ENCODE data around the gene UBE2H. TPM values are rescaled to one million over a fixed set of nuclear protein-coding genes. Genes with fewer than 3 reads are reported as not detected.
"Not testable (repeated sequence)": the region's sequence is repeated elsewhere in the genome, so short reads cannot be mapped to it uniquely, and the experiment has no call there.

Gene UBE2H
- total and polyA plus RNA-seq, 2 of the 4 experiments (the other 2 are of a cell fraction): 34.6 to 49.4 TPM

GRCh38 chr7:129864676-129865075 is 88.1 kb downstream of the UBE2H start:
- Histone ChIP-seq H2BK15ac (ENCODE audit: low read depth, low read length) (peak overlapping the region; percentile 66; the same call in 1 of the 3 replicates), H3K4me1 (ENCODE audit: control insufficient read depth, insufficient read depth, low read length) (peaks cover 26% of the 10 kb centered on the region), H2BK20ac (ENCODE audit: low read depth, low read length) (peak overlapping the region; percentile 88), H3K18ac (ENCODE audit: low read depth, low read length) (peak overlapping the region; percentile 89), H3K4me2 (ENCODE audit: low read depth, low read length) (peak overlapping the region; percentile 57), H4K5ac (ENCODE audit: low read depth, low read length) (peak overlapping the region; percentile 81), H3K79me1 (ENCODE audit: low read depth in 1 of 2, low read length in 2 of 2) (peaks cover 41 to 74% of the 10 kb centered on the region in 2 experiments), H2AK5ac (ENCODE audit: low read depth, low read length) (peak overlapping the region; percentile 64; the same call in 1 of the 2 replicates), H3K4ac (ENCODE audit: low read depth, low read length) (peak overlapping the region; percentile 69; the same call in 1 of the 2 replicates), H3K27ac (ENCODE audit: insufficient read depth, low read length) (peak overlapping the region; percentile 52; the same call in 1 of the 2 replicates), H3K14ac (replicated peaks; ENCODE audit: low read depth, low read length) (peak overlapping the region; percentile 83; the same call in 1 of the 2 replicates), H4K20me1 (ENCODE audit: insufficient read depth, low read length) (peaks cover 18% of the 10 kb centered on the region; the same call in 1 of the 2 replicates), H2BK120ac (ENCODE audit: low read depth, low read length) (peak overlapping the region; percentile 88), H2BK5ac (ENCODE audit: low read depth, low read length, poor library complexity, severe bottlenecking) (peak overlapping the region; percentile 65), H4K91ac (ENCODE audit: insufficient read depth, low read depth, low read length) (peak overlapping the region; percentile 77; the same call in 1 of the 2 replicates), H4K8ac (ENCODE audit: low read depth in 2 of 2, low read length in 2 of 2) (peak overlapping the region in 1 of 2 experiments; percentile 80; a peak in 2 of 4 replicates)
- in situ Hi-C loops (cut with MboI; ENCODE audit: low sequenced_read_pairs); H3K56ac ChIP-seq (ENCODE audit: extremely low read depth, insufficient read depth, low read length); H3K27me3 ChIP-seq (ENCODE audit: control insufficient read depth, insufficient read depth, low read length); POLR2A ChIA-PET (ENCODE audit: unreplicated experiment); H3K23ac ChIP-seq (ENCODE audit: low read depth, low read length); DNase-seq; BruUV-seq (replicated peaks); H3K4me3 ChIP-seq (ENCODE audit: insufficient read depth, low read depth, low read length); ATAC-seq (ENCODE audit: low read depth); H2AFZ ChIP-seq (replicated peaks; ENCODE audit: low read length, poor library complexity); H3K9me3 ChIP-seq (ENCODE audit: control insufficient read depth, insufficient read depth, low read length); H2AK9ac ChIP-seq (replicated peaks; ENCODE audit: low read depth, low read length, poor library complexity); dilution Hi-C loops (cut with HindIII; ENCODE audit: low sequenced_read_pairs, unreplicated experiment); H3K9ac ChIP-seq (ENCODE audit: low read depth, low read length); H3K9me1 ChIP-seq (ENCODE audit: insufficient read depth, low read length); H3K36me3 ChIP-seq (ENCODE audit: control insufficient read depth, insufficient read depth, low read length): not testable (repeated sequence)
- CTCF ChIA-PET: interaction anchor here (0.6 kb wide), 1 partner anchor 28 kb away, joined by 3 read pairs; no protein-coding TSS in a partner anchor
- intact Hi-C loops (cut with micrococcal nuclease): loop anchor here (1.0 kb wide), 1 partner anchor 7 kb away; no protein-coding TSS in a partner anchor
- WGBS, 2 experiments (ENCODE audit: extremely low coverage in 2 of 2, insufficient read length in 1 of 2): 100% methylated on average over 1 of the region's 8 CpGs; no CpG with 5 or more reads in 1 of the 2 experiments

Measured in IMR-90 (cell line).